ENCODE results near the gene SUGCT. TPM values are rescaled to one million over a fixed set of nuclear protein-coding genes. Genes with fewer than 3 reads are reported as not detected.

SUGCT gene
- total and polyA plus RNA-seq, 3 experiments from 2014 or later, result 1.1 to 1.4 (median 1.3) TPM

DNA sequence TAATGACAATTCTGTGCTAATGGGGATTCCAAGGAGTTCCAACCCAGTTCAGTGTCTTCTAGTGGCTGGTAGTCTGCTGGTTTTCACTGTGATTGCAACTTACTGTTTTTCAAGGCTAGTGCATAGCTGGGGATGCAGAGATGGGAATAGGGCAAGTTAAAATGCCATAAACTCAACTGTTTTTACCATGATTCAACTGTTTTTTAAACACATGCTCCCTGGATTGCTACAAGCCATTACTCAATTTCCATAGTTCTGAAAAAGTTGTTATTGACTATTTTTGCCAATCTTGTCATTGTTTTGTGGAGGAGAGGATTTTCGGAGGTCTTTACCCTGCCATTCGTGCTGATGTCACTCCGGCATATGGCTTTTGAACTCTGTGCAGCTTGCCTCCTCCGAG lies 245.3 kb downstream of the SUGCT start:
- H3K27me3 Mint-ChIP-seq, result no peaks in the 10 kb centered on the region
- Histone ChIP-seq H3K4me3 (ENCODE audit: low read length) (no peak overlapping the region), H3K4me1 (ENCODE audit: insufficient read depth, low read length) (no peaks in the 10 kb centered on the region), H3K36me3 (ENCODE audit: insufficient read depth, low read length) (no peaks in the 10 kb centered on the region), H3K9me3 (ENCODE audit: low read length) (no peaks in the 10 kb centered on the region), H3K27me3 (ENCODE audit: insufficient read depth, low read length, poor library complexity, severe bottlenecking) (no peaks in the 10 kb centered on the region), H3K27ac (ENCODE audit: low read depth, low read length) (no peak overlapping the region)
- H3K4me1 Mint-ChIP-seq, result no peaks in the 10 kb centered on the region
- H3K9me3 Mint-ChIP-seq, result peaks cover 22 to 32% (median 31%) of the 10 kb centered on the region in 5 donors
- no peak for DNase-seq
- POLR2A ChIA-PET, result no interaction called here
- CTCF ChIA-PET, result no interaction called here
- no peak overlapping the region for H3K4me3 Mint-ChIP-seq
- no peak overlapping the region for H3K27ac Mint-ChIP-seq
- H3K36me3 Mint-ChIP-seq, result no peaks in the 10 kb centered on the region

- Histone ChIP-seq H3K27me3 (ENCODE audit: insufficient read depth, low read length, poor library complexity, severe bottlenecking) (no peaks in the 10 kb centered on the region), H3K36me3 (ENCODE audit: insufficient read depth, low read length) (no peaks in the 10 kb centered on the region), H3K4me3 (ENCODE audit: low read length) (no peak overlapping the region), H3K9me3 (ENCODE audit: low read length) (no peaks in the 10 kb centered on the region), H3K27ac (ENCODE audit: low read depth, low read length) (no peak overlapping the region), H3K4me1 (ENCODE audit: insufficient read depth, low read length) (no peaks in the 10 kb centered on the region)
- no peak for DNase-seq
- ChIA-PET CTCF (interaction anchor here (0.6 kb wide), 1 partner anchor 33 kb away, joined by 3 read pairs; no protein-coding TSS in a partner anchor), POLR2A (no interaction called here)
- Mint-ChIP-seq H3K27ac (no peak overlapping the region), H3K9me3 (peaks cover 25 to 35% (median 32%) of the 10 kb centered on the region in 5 donors), H3K4me1 (no peaks in the 10 kb centered on the region), H3K27me3 (no peaks in the 10 kb centered on the region), H3K4me3 (no peak overlapping the region), H3K36me3 (no peaks in the 10 kb centered on the region)
Measured at GRCh38 chr7:40382145-40382544, 247.3 kb downstream of the SUGCT start.

GRCh38 chr7:40393660-40394059 lies 258.9 kb downstream of the SUGCT start:
- H3K27ac ChIP-seq (ENCODE audit: low read depth, low read length), result no peak overlapping the region
- Mint-ChIP-seq H3K9me3 (peaks cover 6 to 11% (median 7%) of the 10 kb centered on the region in 5 donors), H3K27me3 (no peaks in the 10 kb centered on the region), H3K27ac (no peak overlapping the region), H3K4me1 (no peaks in the 10 kb centered on the region), H3K36me3 (peaks cover 0 to 1% (median 0%) of the 10 kb centered on the region in 3 donors), H3K4me3 (no peak overlapping the region)
- H3K36me3 ChIP-seq (ENCODE audit: insufficient read depth, low read length), result no peaks in the 10 kb centered on the region
- no peaks in the 10 kb centered on the region for H3K9me3 ChIP-seq (ENCODE audit: low read length)
- H3K4me3 ChIP-seq (ENCODE audit: low read length), result no peak overlapping the region
- H3K4me1 ChIP-seq (ENCODE audit: insufficient read depth, low read length), result no peaks in the 10 kb centered on the region
- H3K27me3 ChIP-seq (ENCODE audit: insufficient read depth, low read length, poor library complexity, severe bottlenecking), result no peaks in the 10 kb centered on the region
- ChIA-PET POLR2A (no interaction called here), CTCF (no interaction called here)
- DNase-seq, result no peak

- no peak for DNase-seq
- Mint-ChIP-seq H3K27me3 (no peaks in the 10 kb centered on the region), H3K36me3 (peaks cover 0 to 1% (median 0%) of the 10 kb centered on the region in 3 donors), H3K9me3 (peaks cover 5 to 11% (median 6%) of the 10 kb centered on the region in 5 donors), H3K4me3 (no peak overlapping the region), H3K4me1 (no peaks in the 10 kb centered on the region), H3K27ac (no peak overlapping the region)
- no peaks in the 10 kb centered on the region for H3K36me3 ChIP-seq (ENCODE audit: insufficient read depth, low read length)
- ChIA-PET CTCF (no interaction called here), POLR2A (no interaction called here)
- H3K4me1 ChIP-seq (ENCODE audit: insufficient read depth, low read length), result no peaks in the 10 kb centered on the region
- H3K27me3 ChIP-seq (ENCODE audit: insufficient read depth, low read length, poor library complexity, severe bottlenecking), result no peaks in the 10 kb centered on the region
- no peaks in the 10 kb centered on the region for H3K9me3 ChIP-seq (ENCODE audit: low read length)
- no peak overlapping the region for H3K27ac ChIP-seq (ENCODE audit: low read depth, low read length)
- no peak overlapping the region for H3K4me3 ChIP-seq (ENCODE audit: low read length)
Measured at GRCh38 chr7:40394400-40394799, 259.6 kb downstream of the SUGCT start.

GRCh38 chr7:40400525-40400924 lies 265.7 kb downstream of the SUGCT start:
- H3K9me3 ChIP-seq (ENCODE audit: low read length), result no peaks in the 10 kb centered on the region
- Mint-ChIP-seq H3K4me1 (no peaks in the 10 kb centered on the region), H3K36me3 (peaks cover 0 to 3% (median 0%) of the 10 kb centered on the region in 3 donors), H3K27ac (no peak overlapping the region), H3K27me3 (no peaks in the 10 kb centered on the region), H3K9me3 (peaks cover 4 to 9% (median 6%) of the 10 kb centered on the region in 5 donors), H3K4me3 (no peak overlapping the region)
- ChIA-PET CTCF (no interaction called here), POLR2A (no interaction called here)
- H3K36me3 ChIP-seq (ENCODE audit: insufficient read depth, low read length), result no peaks in the 10 kb centered on the region
- H3K4me3 ChIP-seq (ENCODE audit: low read length), result no peak overlapping the region
- no peak overlapping the region for H3K27ac ChIP-seq (ENCODE audit: low read depth, low read length)
- H3K27me3 ChIP-seq (ENCODE audit: insufficient read depth, low read length, poor library complexity, severe bottlenecking), result no peaks in the 10 kb centered on the region
- DNase-seq, result no peak
- H3K4me1 ChIP-seq (ENCODE audit: insufficient read depth, low read length), result no peaks in the 10 kb centered on the region

DNA sequence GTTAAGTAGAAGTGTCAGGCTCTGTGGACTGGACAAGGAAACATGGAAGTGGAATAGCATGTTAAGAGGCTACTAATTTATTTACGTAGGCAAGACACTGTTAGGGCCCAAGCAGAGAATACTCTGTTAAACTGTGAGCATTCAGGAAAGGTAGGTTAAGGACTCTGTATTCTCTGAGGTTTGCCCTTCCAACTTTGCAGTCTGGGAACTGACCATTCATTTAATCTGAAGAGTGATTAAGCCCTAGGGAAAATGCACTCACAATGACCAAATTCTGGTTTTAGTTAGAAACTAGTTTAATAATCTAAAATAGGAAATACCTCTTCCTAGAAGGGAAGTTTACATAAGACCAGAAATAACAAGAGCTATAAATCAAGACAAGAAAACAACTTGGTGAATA lies 266.6 kb downstream of the SUGCT start:
- Mint-ChIP-seq H3K4me1 (no peaks in the 10 kb centered on the region), H3K4me3 (no peak overlapping the region), H3K9me3 (peaks cover 6 to 16% (median 10%) of the 10 kb centered on the region in 5 donors), H3K27me3 (no peaks in the 10 kb centered on the region), H3K36me3 (peaks cover 0 to 4% (median 3%) of the 10 kb centered on the region in 3 donors), H3K27ac (no peak overlapping the region)
- Histone ChIP-seq H3K4me1 (ENCODE audit: insufficient read depth, low read length) (no peaks in the 10 kb centered on the region), H3K4me3 (ENCODE audit: low read length) (no peak overlapping the region), H3K36me3 (ENCODE audit: insufficient read depth, low read length) (no peaks in the 10 kb centered on the region), H3K9me3 (ENCODE audit: low read length) (no peaks in the 10 kb centered on the region), H3K27me3 (ENCODE audit: insufficient read depth, low read length, poor library complexity, severe bottlenecking) (no peaks in the 10 kb centered on the region), H3K27ac (ENCODE audit: low read depth, low read length) (no peak overlapping the region)
- CTCF ChIA-PET, result no interaction called here
- no peak for DNase-seq
- POLR2A ChIA-PET, result no interaction called here

GRCh38 chr7:40402661-40403060 lies 267.9 kb downstream of the SUGCT start:
- Mint-ChIP-seq H3K4me1 (no peaks in the 10 kb centered on the region), H3K36me3 (peaks cover 0 to 4% (median 3%) of the 10 kb centered on the region in 3 donors), H3K9me3 (peaks cover 6 to 16% (median 10%) of the 10 kb centered on the region in 5 donors), H3K27me3 (no peaks in the 10 kb centered on the region), H3K27ac (no peak overlapping the region), H3K4me3 (no peak overlapping the region)
- ChIA-PET CTCF (no interaction called here), POLR2A (no interaction called here)
- Histone ChIP-seq H3K27me3 (ENCODE audit: insufficient read depth, low read length, poor library complexity, severe bottlenecking) (no peaks in the 10 kb centered on the region), H3K36me3 (ENCODE audit: insufficient read depth, low read length) (no peaks in the 10 kb centered on the region), H3K9me3 (ENCODE audit: low read length) (no peaks in the 10 kb centered on the region), H3K4me1 (ENCODE audit: insufficient read depth, low read length) (no peaks in the 10 kb centered on the region), H3K27ac (ENCODE audit: low read depth, low read length) (no peak overlapping the region), H3K4me3 (ENCODE audit: low read length) (no peak overlapping the region)
- no peak for DNase-seq

- Mint-ChIP-seq H3K4me3 (no peak overlapping the region), H3K9me3 (peaks cover 6 to 16% (median 7%) of the 10 kb centered on the region in 5 donors), H3K27me3 (no peaks in the 10 kb centered on the region), H3K4me1 (no peaks in the 10 kb centered on the region), H3K27ac (no peak overlapping the region), H3K36me3 (peaks cover 0 to 4% (median 1%) of the 10 kb centered on the region in 3 donors)
- H3K36me3 ChIP-seq (ENCODE audit: insufficient read depth, low read length), result no peaks in the 10 kb centered on the region
- CTCF ChIA-PET, result no interaction called here
- H3K27ac ChIP-seq (ENCODE audit: low read depth, low read length), result no peak overlapping the region
- no peak for DNase-seq
- no peaks in the 10 kb centered on the region for H3K9me3 ChIP-seq (ENCODE audit: low read length)
- no peak overlapping the region for H3K4me3 ChIP-seq (ENCODE audit: low read length)
- POLR2A ChIA-PET, result no interaction called here
- H3K4me1 ChIP-seq (ENCODE audit: insufficient read depth, low read length), result no peaks in the 10 kb centered on the region
- no peaks in the 10 kb centered on the region for H3K27me3 ChIP-seq (ENCODE audit: insufficient read depth, low read length, poor library complexity, severe bottlenecking)
Measured at GRCh38 chr7:40403703-40404476, 269.1 kb downstream of the SUGCT start.
